WTC11 (cell line): ENCODE data around the gene SLC8A1. TPM values are rescaled to one million over a fixed set of nuclear protein-coding genes. Genes with fewer than 3 reads are reported as not detected.

Experiments used
- ATAC-seq: fragments of 200-7000 bp; cut with Tn5 transposase; 2 replicates; pipeline ENCODE4 v1.10.0; 2021; ENCODE audit warnings: mild to moderate bottlenecking, moderate library complexity
- CTCF ChIA-PET: fragments of 300-600 bp; sonication (Branson Sonifier 250); formaldehyde crosslinking; loops from one replicate; lab custom pipeline; 2021; ENCODE audit warnings: antibody characterized with exemption; lab: Charles Lee
- POLR2A ChIA-PET: fragments of 350-600 bp; sonication (Branson Sonifier 250); formaldehyde crosslinking; loops from one replicate; lab custom pipeline; 2021; ENCODE audit warnings: antibody characterized with exemption; lab: Charles Lee
- DNase-seq: peaks from one replicate; pipeline ENCODE4 v3.0.0; 2021; ENCODE audit warnings: low spot score
- H3K27ac Mint-ChIP-seq: 2 replicates; pipeline ENCODE4 v1.8.0; 2021; ENCODE audit warnings: mixed read lengths
- H3K27me3 Mint-ChIP-seq: 2 replicates; pipeline ENCODE4 v1.8.0; 2021; ENCODE audit warnings: low read depth, mild to moderate bottlenecking, moderate library complexity, mixed read lengths
- H3K36me3 Mint-ChIP-seq: 2 replicates; pipeline ENCODE4 v1.8.0; 2021; ENCODE audit warnings: mixed read lengths
- H3K4me1 Mint-ChIP-seq: 2 replicates; pipeline ENCODE4 v1.8.0; 2022; ENCODE audit warnings: mixed read lengths
- H3K4me3 Mint-ChIP-seq: 2 replicates; pipeline ENCODE4 v1.8.0; 2021; ENCODE audit warnings: mild to moderate bottlenecking, moderate library complexity, mixed read lengths
- H3K9me3 Mint-ChIP-seq: 2 replicates; pipeline ENCODE4 v1.8.0; 2021; ENCODE audit warnings: mixed read lengths
- CREB1 ChIP-seq: sonication (generic); formaldehyde crosslinking; IDR thresholded peaks from 2 replicates; pipeline ENCODE4 v1.8.0; 2023; ENCODE audit warnings: mild to moderate bottlenecking, missing genetic modification reagents
- ESRRA ChIP-seq: sonication (generic); formaldehyde crosslinking; IDR thresholded peaks from 2 replicates; pipeline ENCODE4 v1.8.1; 2022; ENCODE audit warnings: mild to moderate bottlenecking, missing genetic modification reagents, borderline replicate concordance
- GRHL2 ChIP-seq: fragments of 250-450 bp; sonication (Bioruptor Pico); IDR thresholded peaks from 2 replicates; pipeline ENCODE4 v1.8.0; 2022; ENCODE audit warnings: mild to moderate bottlenecking, moderate library complexity; ENCODE audit not compliant: insufficient replicate concordance, severe bottlenecking
- GTF2I ChIP-seq: fragments of 250-450 bp; sonication (Bioruptor Pico); conservative IDR thresholded peaks from 2 replicates; pipeline ENCODE4 v1.4.0; 2021; ENCODE audit warnings: mild to moderate bottlenecking
- MXD4 ChIP-seq: fragments of 250-450 bp; sonication (Bioruptor Pico); IDR thresholded peaks from 2 replicates; pipeline ENCODE4 v1.8.0; 2021; ENCODE audit warnings: mild to moderate bottlenecking, moderate library complexity, borderline replicate concordance
- MYBL2 ChIP-seq: sonication (generic); formaldehyde crosslinking; IDR thresholded peaks from 2 replicates; pipeline ENCODE4 v1.8.1; 2023; ENCODE audit warnings: mild to moderate bottlenecking, moderate library complexity, missing genetic modification reagents
- NFE2L1 ChIP-seq: sonication (generic); formaldehyde crosslinking; IDR thresholded peaks from 2 replicates; pipeline ENCODE4 v1.8.1; 2023; ENCODE audit warnings: missing genetic modification reagents
- NFYB ChIP-seq: sonication (generic); formaldehyde crosslinking; conservative IDR thresholded peaks from 2 replicates; pipeline ENCODE4 v1.8.0; 2022; ENCODE audit warnings: low read depth, missing genetic modification reagents
- NR1H2 ChIP-seq: sonication (generic); formaldehyde crosslinking; IDR thresholded peaks from 2 replicates; pipeline ENCODE4 v1.9.0; 2021; ENCODE audit warnings: mild to moderate bottlenecking, moderate library complexity, missing genetic modification reagents
- TEAD4 ChIP-seq: sonication (generic); formaldehyde crosslinking; IDR thresholded peaks from 2 replicates; pipeline ENCODE4 v1.8.0; 2022; ENCODE audit warnings: mild to moderate bottlenecking, missing genetic modification reagents
- total RNA-seq: library from RNA; stranded (reverse); gene quantifications from 3 replicates; pipeline ENCODE4 v1.2.3, GENCODE V29; 2021
- TF ChIP-seq, protein P1 (sequence below): sonication (generic); formaldehyde crosslinking; conservative IDR thresholded peaks from 2 replicates; pipeline ENCODE4 v1.8.1; 2023; ENCODE audit warnings: mild to moderate bottlenecking, low read depth, missing genetic modification reagents, moderate library complexity
- TF ChIP-seq, protein P2 (sequence below): fragments of 250-450 bp; sonication (Bioruptor Pico); IDR thresholded peaks from 2 replicates; pipeline ENCODE4 v1.9.0; 2021; ENCODE audit warnings: mild to moderate bottlenecking
- TF ChIP-seq, protein P3 (sequence below): sonication (generic); formaldehyde crosslinking; IDR thresholded peaks from 2 replicates; pipeline ENCODE4 v1.8.1; 2023; ENCODE audit warnings: mild to moderate bottlenecking, missing genetic modification reagents
- TF ChIP-seq, protein P4 (sequence below): sonication (generic); formaldehyde crosslinking; IDR thresholded peaks from 2 replicates; pipeline ENCODE4 v1.8.1; 2023; ENCODE audit warnings: mild to moderate bottlenecking, missing genetic modification reagents, moderate library complexity
- TF ChIP-seq, protein P5 (sequence below): sonication (generic); formaldehyde crosslinking; IDR thresholded peaks from 2 replicates; pipeline ENCODE4 v1.8.0; 2022; ENCODE audit warnings: mild to moderate bottlenecking, missing genetic modification reagents
- TF ChIP-seq, protein P6 (sequence below): fragments of 250-450 bp; sonication (Bioruptor Pico); IDR thresholded peaks from 2 replicates; pipeline ENCODE4 v1.9.0; 2021; ENCODE audit warnings: mild to moderate bottlenecking, borderline replicate concordance
- TF ChIP-seq, protein P7 (sequence below): fragments of 250-450 bp; sonication (Bioruptor Pico); IDR thresholded peaks from 2 replicates; pipeline ENCODE4 v1.8.0; 2021; ENCODE audit warnings: mild to moderate bottlenecking
- TF ChIP-seq, protein P8 (sequence below): sonication (generic); formaldehyde crosslinking; IDR thresholded peaks from 2 replicates; pipeline ENCODE4 v1.8.0; 2022; ENCODE audit warnings: mild to moderate bottlenecking, missing genetic modification reagents
- TF ChIP-seq, protein P9 (sequence below): sonication (generic); formaldehyde crosslinking; IDR thresholded peaks from 2 replicates; pipeline ENCODE4 v1.8.1; 2023; ENCODE audit warnings: mild to moderate bottlenecking, missing genetic modification reagents, moderate library complexity

SLC8A1 gene
- total RNA-seq, 1 experiment from 2014 or later: 2.6 TPM

DNA sequence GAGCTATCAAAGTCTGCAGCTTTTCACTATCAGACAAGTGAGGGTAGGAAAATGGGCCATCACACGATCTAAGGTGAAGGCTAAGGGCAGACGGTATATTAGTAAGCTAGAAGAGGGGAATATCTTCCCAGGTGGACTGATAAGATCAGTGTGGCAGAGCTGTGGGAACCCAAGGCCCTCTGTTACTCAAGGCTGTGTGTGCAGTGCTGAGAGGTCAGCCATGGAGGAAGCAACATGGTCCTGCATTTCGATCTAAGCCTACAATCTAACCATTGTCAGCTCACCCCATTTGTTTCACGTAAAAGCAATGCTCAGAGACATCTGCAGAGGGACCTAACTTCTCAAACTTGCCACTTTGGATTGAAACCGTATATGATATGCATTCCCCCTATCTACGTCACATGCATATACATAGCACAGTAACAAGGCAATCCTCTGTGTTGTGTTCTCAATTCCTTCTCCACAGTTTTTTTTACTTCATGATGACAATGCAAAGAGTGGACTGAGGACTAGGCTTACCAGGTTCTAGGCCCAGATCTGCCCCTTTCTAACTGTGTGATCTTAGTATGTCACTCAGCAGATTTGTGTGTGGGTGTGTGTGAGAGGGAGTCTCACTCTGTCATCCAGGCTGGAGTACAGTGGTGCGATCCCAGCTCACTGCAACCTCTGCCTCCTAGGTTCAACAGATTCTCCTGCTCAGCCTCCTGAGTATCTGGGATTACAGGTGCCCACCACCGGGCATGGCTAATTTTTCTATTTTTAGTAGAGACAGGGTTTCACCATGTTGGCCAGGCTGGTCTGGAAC, 45.2 kb downstream of the SLC8A1 start:
- ATAC-seq: no peak
- Mint-ChIP-seq H3K27me3 (peaks cover 4% of the 10 kb centered on the region; the same call in 1 of the 2 replicates), H3K4me3 (no peak overlapping the region), H3K4me1 (peaks cover 14% of the 10 kb centered on the region), H3K9me3 (peaks cover 6% of the 10 kb centered on the region; the same call in 1 of the 2 replicates), H3K27ac (no peak overlapping the region), H3K36me3 (no peaks in the 10 kb centered on the region)
- ChIA-PET POLR2A (no interaction called here), CTCF (no interaction called here)
- TF ChIP-seq NR1H2 (CRISPR knock-in tag) (no peak), MYBL2 (CRISPR knock-in tag) (no peak), GTF2I (no peak), TEAD4 (CRISPR knock-in tag) (no peak), CREB1 (no peak), NFE2L1 (CRISPR knock-in tag) (no peak), ESRRA (CRISPR knock-in tag) (no peak), NFYB (no peak), MXD4 (no peak), GRHL2 (CRISPR knock-in tag) (no peak)
- TF ChIP-seq, protein P1, sequence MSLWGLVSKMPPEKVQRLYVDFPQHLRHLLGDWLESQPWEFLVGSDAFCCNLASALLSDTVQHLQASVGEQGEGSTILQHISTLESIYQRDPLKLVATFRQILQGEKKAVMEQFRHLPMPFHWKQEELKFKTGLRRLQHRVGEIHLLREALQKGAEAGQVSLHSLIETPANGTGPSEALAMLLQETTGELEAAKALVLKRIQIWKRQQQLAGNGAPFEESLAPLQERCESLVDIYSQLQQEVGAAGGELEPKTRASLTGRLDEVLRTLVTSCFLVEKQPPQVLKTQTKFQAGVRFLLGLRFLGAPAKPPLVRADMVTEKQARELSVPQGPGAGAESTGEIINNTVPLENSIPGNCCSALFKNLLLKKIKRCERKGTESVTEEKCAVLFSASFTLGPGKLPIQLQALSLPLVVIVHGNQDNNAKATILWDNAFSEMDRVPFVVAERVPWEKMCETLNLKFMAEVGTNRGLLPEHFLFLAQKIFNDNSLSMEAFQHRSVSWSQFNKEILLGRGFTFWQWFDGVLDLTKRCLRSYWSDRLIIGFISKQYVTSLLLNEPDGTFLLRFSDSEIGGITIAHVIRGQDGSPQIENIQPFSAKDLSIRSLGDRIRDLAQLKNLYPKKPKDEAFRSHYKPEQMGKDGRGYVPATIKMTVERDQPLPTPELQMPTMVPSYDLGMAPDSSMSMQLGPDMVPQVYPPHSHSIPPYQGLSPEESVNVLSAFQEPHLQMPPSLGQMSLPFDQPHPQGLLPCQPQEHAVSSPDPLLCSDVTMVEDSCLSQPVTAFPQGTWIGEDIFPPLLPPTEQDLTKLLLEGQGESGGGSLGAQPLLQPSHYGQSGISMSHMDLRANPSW (CRISPR knock-in tag): no peak
- TF ChIP-seq, protein P2, sequence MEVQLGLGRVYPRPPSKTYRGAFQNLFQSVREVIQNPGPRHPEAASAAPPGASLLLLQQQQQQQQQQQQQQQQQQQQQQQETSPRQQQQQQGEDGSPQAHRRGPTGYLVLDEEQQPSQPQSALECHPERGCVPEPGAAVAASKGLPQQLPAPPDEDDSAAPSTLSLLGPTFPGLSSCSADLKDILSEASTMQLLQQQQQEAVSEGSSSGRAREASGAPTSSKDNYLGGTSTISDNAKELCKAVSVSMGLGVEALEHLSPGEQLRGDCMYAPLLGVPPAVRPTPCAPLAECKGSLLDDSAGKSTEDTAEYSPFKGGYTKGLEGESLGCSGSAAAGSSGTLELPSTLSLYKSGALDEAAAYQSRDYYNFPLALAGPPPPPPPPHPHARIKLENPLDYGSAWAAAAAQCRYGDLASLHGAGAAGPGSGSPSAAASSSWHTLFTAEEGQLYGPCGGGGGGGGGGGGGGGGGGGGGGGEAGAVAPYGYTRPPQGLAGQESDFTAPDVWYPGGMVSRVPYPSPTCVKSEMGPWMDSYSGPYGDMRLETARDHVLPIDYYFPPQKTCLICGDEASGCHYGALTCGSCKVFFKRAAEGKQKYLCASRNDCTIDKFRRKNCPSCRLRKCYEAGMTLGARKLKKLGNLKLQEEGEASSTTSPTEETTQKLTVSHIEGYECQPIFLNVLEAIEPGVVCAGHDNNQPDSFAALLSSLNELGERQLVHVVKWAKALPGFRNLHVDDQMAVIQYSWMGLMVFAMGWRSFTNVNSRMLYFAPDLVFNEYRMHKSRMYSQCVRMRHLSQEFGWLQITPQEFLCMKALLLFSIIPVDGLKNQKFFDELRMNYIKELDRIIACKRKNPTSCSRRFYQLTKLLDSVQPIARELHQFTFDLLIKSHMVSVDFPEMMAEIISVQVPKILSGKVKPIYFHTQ (CRISPR knock-in tag): no peak
- TF ChIP-seq, protein P3, sequence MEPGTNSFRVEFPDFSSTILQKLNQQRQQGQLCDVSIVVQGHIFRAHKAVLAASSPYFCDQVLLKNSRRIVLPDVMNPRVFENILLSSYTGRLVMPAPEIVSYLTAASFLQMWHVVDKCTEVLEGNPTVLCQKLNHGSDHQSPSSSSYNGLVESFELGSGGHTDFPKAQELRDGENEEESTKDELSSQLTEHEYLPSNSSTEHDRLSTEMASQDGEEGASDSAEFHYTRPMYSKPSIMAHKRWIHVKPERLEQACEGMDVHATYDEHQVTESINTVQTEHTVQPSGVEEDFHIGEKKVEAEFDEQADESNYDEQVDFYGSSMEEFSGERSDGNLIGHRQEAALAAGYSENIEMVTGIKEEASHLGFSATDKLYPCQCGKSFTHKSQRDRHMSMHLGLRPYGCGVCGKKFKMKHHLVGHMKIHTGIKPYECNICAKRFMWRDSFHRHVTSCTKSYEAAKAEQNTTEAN (CRISPR knock-in tag): no peak
- TF ChIP-seq, protein P4, sequence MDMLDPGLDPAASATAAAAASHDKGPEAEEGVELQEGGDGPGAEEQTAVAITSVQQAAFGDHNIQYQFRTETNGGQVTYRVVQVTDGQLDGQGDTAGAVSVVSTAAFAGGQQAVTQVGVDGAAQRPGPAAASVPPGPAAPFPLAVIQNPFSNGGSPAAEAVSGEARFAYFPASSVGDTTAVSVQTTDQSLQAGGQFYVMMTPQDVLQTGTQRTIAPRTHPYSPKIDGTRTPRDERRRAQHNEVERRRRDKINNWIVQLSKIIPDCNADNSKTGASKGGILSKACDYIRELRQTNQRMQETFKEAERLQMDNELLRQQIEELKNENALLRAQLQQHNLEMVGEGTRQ: no peak
- TF ChIP-seq, protein P5, sequence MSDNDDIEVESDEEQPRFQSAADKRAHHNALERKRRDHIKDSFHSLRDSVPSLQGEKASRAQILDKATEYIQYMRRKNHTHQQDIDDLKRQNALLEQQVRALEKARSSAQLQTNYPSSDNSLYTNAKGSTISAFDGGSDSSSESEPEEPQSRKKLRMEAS (CRISPR knock-in tag): no peak
- TF ChIP-seq, protein P6, sequence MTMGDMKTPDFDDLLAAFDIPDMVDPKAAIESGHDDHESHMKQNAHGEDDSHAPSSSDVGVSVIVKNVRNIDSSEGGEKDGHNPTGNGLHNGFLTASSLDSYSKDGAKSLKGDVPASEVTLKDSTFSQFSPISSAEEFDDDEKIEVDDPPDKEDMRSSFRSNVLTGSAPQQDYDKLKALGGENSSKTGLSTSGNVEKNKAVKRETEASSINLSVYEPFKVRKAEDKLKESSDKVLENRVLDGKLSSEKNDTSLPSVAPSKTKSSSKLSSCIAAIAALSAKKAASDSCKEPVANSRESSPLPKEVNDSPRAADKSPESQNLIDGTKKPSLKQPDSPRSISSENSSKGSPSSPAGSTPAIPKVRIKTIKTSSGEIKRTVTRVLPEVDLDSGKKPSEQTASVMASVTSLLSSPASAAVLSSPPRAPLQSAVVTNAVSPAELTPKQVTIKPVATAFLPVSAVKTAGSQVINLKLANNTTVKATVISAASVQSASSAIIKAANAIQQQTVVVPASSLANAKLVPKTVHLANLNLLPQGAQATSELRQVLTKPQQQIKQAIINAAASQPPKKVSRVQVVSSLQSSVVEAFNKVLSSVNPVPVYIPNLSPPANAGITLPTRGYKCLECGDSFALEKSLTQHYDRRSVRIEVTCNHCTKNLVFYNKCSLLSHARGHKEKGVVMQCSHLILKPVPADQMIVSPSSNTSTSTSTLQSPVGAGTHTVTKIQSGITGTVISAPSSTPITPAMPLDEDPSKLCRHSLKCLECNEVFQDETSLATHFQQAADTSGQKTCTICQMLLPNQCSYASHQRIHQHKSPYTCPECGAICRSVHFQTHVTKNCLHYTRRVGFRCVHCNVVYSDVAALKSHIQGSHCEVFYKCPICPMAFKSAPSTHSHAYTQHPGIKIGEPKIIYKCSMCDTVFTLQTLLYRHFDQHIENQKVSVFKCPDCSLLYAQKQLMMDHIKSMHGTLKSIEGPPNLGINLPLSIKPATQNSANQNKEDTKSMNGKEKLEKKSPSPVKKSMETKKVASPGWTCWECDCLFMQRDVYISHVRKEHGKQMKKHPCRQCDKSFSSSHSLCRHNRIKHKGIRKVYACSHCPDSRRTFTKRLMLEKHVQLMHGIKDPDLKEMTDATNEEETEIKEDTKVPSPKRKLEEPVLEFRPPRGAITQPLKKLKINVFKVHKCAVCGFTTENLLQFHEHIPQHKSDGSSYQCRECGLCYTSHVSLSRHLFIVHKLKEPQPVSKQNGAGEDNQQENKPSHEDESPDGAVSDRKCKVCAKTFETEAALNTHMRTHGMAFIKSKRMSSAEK (CRISPR knock-in tag): no peak
- TF ChIP-seq, protein P7, sequence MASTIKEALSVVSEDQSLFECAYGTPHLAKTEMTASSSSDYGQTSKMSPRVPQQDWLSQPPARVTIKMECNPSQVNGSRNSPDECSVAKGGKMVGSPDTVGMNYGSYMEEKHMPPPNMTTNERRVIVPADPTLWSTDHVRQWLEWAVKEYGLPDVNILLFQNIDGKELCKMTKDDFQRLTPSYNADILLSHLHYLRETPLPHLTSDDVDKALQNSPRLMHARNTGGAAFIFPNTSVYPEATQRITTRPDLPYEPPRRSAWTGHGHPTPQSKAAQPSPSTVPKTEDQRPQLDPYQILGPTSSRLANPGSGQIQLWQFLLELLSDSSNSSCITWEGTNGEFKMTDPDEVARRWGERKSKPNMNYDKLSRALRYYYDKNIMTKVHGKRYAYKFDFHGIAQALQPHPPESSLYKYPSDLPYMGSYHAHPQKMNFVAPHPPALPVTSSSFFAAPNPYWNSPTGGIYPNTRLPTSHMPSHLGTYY (CRISPR knock-in tag): no peak
- TF ChIP-seq, protein P8, sequence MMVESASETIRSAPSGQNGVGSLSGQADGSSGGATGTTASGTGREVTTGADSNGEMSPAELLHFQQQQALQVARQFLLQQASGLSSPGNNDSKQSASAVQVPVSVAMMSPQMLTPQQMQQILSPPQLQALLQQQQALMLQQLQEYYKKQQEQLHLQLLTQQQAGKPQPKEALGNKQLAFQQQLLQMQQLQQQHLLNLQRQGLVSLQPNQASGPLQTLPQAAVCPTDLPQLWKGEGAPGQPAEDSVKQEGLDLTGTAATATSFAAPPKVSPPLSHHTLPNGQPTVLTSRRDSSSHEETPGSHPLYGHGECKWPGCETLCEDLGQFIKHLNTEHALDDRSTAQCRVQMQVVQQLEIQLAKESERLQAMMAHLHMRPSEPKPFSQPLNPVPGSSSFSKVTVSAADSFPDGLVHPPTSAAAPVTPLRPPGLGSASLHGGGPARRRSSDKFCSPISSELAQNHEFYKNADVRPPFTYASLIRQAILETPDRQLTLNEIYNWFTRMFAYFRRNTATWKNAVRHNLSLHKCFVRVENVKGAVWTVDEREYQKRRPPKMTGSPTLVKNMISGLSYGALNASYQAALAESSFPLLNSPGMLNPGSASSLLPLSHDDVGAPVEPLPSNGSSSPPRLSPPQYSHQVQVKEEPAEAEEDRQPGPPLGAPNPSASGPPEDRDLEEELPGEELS (CRISPR knock-in tag): no peak
- TF ChIP-seq, protein P9, sequence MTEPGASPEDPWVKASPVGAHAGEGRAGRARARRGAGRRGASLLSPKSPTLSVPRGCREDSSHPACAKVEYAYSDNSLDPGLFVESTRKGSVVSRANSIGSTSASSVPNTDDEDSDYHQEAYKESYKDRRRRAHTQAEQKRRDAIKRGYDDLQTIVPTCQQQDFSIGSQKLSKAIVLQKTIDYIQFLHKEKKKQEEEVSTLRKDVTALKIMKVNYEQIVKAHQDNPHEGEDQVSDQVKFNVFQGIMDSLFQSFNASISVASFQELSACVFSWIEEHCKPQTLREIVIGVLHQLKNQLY: no peak
- no peak for DNase-seq
